ENCODE data around the gene COX8A. TPM values are rescaled to one million over a fixed set of nuclear protein-coding genes. Genes with fewer than 3 reads are reported as not detected.

COX8A gene
- total and polyA plus RNA-seq, 8 donors = 79.8 to 441 (median 121) TPM

DNA sequence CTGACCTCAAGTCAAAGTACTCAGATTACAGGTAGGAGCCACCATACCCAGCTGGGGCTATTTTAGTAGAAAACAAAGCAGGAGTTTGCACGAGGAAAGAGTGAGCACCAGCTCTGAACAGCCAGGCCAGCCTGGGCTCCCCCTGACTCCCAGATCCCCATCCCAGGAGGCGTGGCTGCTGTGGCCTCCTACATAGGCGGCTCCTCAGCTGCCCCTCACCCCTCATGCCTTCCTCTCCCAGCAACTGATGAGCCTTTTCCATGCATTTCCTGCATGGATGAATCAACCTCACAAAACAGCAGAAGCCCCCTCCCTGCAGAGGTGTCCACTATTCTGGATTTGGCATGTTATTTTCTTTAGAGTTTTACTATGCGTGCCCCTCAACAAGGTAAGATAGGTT lies 50.8 kb downstream of the COX8A start:
- no peak for DNase-seq
- WGBS, 2 donors = 72 to 93% methylated on average over 4 of the region's 4 CpGs
- ATAC-seq = no peak
- no peaks in the 10 kb centered on the region for H3K36me3 ChIP-seq
- TF ChIP-seq CTCF (IDR thresholded peaks at IDR 0.05) = no peak
- FAIRE-seq = no peak
- intact Hi-C loops (cut with DNase I) = no loop called here
- H3K27ac ChIP-seq = no peak overlapping the region
- H3K9me3 ChIP-seq = no peaks in the 10 kb centered on the region
- no peak overlapping the region for H3K4me3 ChIP-seq
- H3K27me3 ChIP-seq = no peaks in the 10 kb centered on the region
- H3K4me1 ChIP-seq = no peaks in the 10 kb centered on the region

Other genes starting within 250 kb of the COX8A start
- 10 to 100 TPM in 1 of 6 donors, 1 to 10 TPM in 5; 4.3 to 11.3 (median 6.2) TPM for gene ZFTA, start 205.8 kb upstream of the COX8A start, total RNA-seq
- 10 to 100 TPM in 1 of 2 donors, 1 to 10 TPM in 1; 7.0 to 10.0 TPM for gene ZFTA, start 205.8 kb upstream of the COX8A start, polyA plus RNA-seq
- 1 to 10 TPM; 2.5 to 7.8 (median 4.3) TPM for gene SPINDOC, start 161.2 kb upstream of the COX8A start, total RNA-seq
- 1 to 10 TPM; 8.0 to 8.3 TPM for gene SPINDOC, start 161.2 kb upstream of the COX8A start, polyA plus RNA-seq
- 10 to 100 TPM; 19.0 to 30.8 (median 21.5) TPM for gene MARK2, start 135.5 kb upstream of the COX8A start, total RNA-seq
- 10 to 100 TPM; 11.7 to 21.0 TPM for gene MARK2, start 135.5 kb upstream of the COX8A start, polyA plus RNA-seq
- under 1 TPM; 0.37 to 0.79 (median 0.50) TPM for gene RCOR2, start 57.5 kb upstream of the COX8A start, total RNA-seq
- 1 to 10 TPM; 1.2 to 1.9 TPM for gene RCOR2, start 57.5 kb upstream of the COX8A start, polyA plus RNA-seq
- gene NAA40, start 35.6 kb upstream of the COX8A start, total RNA-seq = 10 to 100 TPM in 3 of 6 donors, 1 to 10 TPM in 3; 6.8 to 14.4 (median 11.9) TPM
- gene NAA40, start 35.6 kb upstream of the COX8A start, polyA plus RNA-seq = 10 to 100 TPM; 16.7 to 25.7 TPM
- 10 to 100 TPM; 15.2 to 32.0 (median 24.4) TPM for gene OTUB1, start 11.8 kb downstream of the COX8A start, total RNA-seq
- 10 to 100 TPM; 42.4 to 57.8 TPM for gene OTUB1, start 11.8 kb downstream of the COX8A start, polyA plus RNA-seq
- under 1 TPM; 0.04 to 0.31 (median 0.15) TPM for gene FLRT1, start 61.3 kb downstream of the COX8A start, total RNA-seq
- gene FLRT1, start 61.3 kb downstream of the COX8A start, polyA plus RNA-seq = under 1 TPM; 0.27 to 0.87 TPM
- gene MACROD1, start 191.5 kb downstream of the COX8A start, total RNA-seq = 10 to 100 TPM; 26.0 to 37.8 (median 30.3) TPM
- 100 to 1,000 TPM in 1 of 2 donors, 10 to 100 TPM in 1; 85.1 to 126 TPM for gene MACROD1, start 191.5 kb downstream of the COX8A start, polyA plus RNA-seq
- gene STIP1, start 211.6 kb downstream of the COX8A start, total RNA-seq = 10 to 100 TPM; 23.7 to 73.0 (median 39.3) TPM
- 10 to 100 TPM; 34.2 to 37.6 TPM for gene STIP1, start 211.6 kb downstream of the COX8A start, polyA plus RNA-seq
- 10 to 100 TPM in 2 of 6 donors, 1 to 10 TPM in 4; 1.9 to 16.3 (median 6.3) TPM for gene FERMT3, start 232.1 kb downstream of the COX8A start, total RNA-seq
- 10 to 100 TPM in 1 of 2 donors, 1 to 10 TPM in 1; 9.7 to 12.6 TPM for gene FERMT3, start 232.1 kb downstream of the COX8A start, polyA plus RNA-seq